T-helper 17 cell (primary cell): ENCODE measurements around the gene ZNF784. TPM values are rescaled to one million over a fixed set of nuclear protein-coding genes. Genes with fewer than 3 reads are reported as not detected.

ENCODE experiments used
- ATAC-seq: fragments of 150-1000 bp; cut with Tn5 transposase; 2 replicates; pipeline ENCODE4 v1.10.0; 2021; ENCODE audit warnings: mild to moderate bottlenecking, moderate library complexity
- DNase-seq, 3 donors: peaks; one replicate each; pipeline versions ENCODE4 v3.0.0 to v3.0.0-alpha.2; 2020 to 2021
- H3K9me3 ChIP-seq: one replicate; pipeline ENCODE4 v1.7.0; 2013; ENCODE audit warnings: low read length, mild to moderate bottlenecking; ENCODE audit not compliant: control insufficient read depth, poor library complexity, severe bottlenecking
- H3K27ac Mint-ChIP-seq: one replicate; pipeline ENCODE4 v1.8.0; 2022; ENCODE audit warnings: mild to moderate bottlenecking, moderate library complexity, mixed read lengths
- H3K27me3 Mint-ChIP-seq: one replicate; pipeline ENCODE4 v1.8.0; 2022; ENCODE audit warnings: mixed read lengths
- H3K36me3 Mint-ChIP-seq: one replicate; pipeline ENCODE4 v1.8.0; 2022; ENCODE audit warnings: low read depth, mixed read lengths
- H3K4me1 Mint-ChIP-seq: one replicate; pipeline ENCODE4 v1.8.0; 2022; ENCODE audit warnings: mild to moderate bottlenecking, mixed read lengths
- H3K4me3 Mint-ChIP-seq: one replicate; pipeline ENCODE4 v1.8.0; 2022; ENCODE audit warnings: mild to moderate bottlenecking, moderate library complexity, mixed read lengths
- total RNA-seq, 4 donors: library from RNA in 2 of 4; stranded (reverse) in 2 of 4; gene quantifications; one replicate each; pipeline ENCODE4 v1.2.3 and lab custom pipeline; 2022 to 2026

ZNF784 gene
- total RNA-seq, 2 donors from 2014 or later: 11.3 to 13.8 TPM

DNA sequence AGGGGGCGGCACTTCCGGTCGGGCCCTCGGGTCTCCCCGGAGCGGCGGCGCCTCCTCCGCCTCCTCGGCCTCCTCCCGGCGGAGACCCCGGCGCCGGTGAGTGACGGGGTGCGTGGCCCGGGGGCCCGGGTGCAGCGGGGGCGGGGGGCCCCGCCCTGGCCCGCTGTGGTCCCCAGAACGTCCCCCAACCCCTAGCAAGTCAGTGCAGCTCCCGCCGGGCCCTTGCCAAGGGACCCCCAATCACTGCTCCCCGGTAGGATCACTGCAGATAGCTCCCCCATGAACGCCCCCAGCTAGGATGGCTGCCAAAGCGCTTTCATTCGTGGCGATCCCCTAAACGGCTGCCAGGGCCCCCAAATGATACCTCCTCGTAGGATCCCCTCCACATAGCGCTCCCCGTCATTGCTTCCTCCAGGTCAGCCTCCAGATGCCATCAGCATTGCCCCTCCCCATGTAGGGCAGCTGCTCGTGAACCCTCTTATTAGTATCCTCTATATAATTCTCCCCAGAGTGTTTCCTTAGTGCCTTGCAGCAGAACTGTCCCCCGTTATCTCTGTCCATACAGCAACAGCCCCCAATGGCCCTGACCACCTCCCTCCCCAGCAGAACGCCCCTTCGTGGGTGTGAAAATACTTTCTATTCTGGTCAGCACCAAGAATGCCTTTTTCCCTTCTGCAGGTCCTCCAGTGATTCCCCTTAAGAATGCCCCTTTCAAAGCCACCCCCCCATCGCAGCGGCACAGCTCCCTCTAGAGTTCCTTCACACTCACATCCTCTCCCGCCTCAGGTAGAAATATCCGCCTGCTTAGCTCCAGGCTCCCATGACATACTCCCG is 18.5 kb downstream of the ZNF784 start, which contains the start of gene ZNF865:
TSS of gene ZNF865 (plus strand) at position 11 of the 834 bp plus-strand sequence. CDS start 7,972 bp downstream, outside the sequence.
- Mint-ChIP-seq H3K36me3 (peaks cover 10% of the 10 kb centered on the region), H3K27me3 (no peaks in the 10 kb centered on the region), H3K4me3 (peak within 1 kb of the TSS; percentile 99), H3K27ac (peak within 1 kb of the TSS; percentile 96), H3K4me1 (peaks cover 42% of the 10 kb centered on the region)
- peak; percentile 51 for ATAC-seq
- peak; percentile 50 to 57 (median 52) for DNase-seq
- no peaks in the 10 kb centered on the region for H3K9me3 ChIP-seq

DNA sequence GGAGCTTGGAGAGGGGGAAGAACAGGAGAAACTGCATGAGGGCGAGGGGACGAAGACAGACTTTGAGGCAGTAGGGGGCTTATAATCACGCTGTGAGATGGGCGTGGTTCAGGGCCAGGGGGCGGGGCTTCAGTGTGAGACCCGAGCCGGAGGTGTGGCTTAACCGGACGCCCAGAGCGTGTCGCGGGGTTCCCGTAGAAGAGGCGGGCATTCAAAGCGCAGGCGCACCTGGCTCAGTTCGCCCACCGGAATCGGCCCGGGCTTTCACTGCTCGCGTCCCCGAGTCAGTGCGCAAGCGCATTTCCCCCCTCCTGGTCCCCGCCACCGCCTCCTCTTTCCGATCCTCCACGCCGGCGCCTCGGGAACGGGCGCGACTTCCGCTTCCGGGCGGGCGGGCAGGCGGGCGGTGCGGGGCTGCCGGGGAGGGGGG is 19.1 kb downstream of the ZNF784 start:
- H3K36me3 Mint-ChIP-seq: peaks cover 10% of the 10 kb centered on the region
- peak; percentile 84 for ATAC-seq
- peaks cover 44% of the 10 kb centered on the region for H3K4me1 Mint-ChIP-seq
- no peaks in the 10 kb centered on the region for H3K27me3 Mint-ChIP-seq
- peak overlapping the region; percentile 93 for H3K4me3 Mint-ChIP-seq
- peak overlapping the region; percentile 96 for H3K27ac Mint-ChIP-seq
- peak; percentile 95 to 98 (median 98) for DNase-seq
- H3K9me3 ChIP-seq: no peaks in the 10 kb centered on the region

DNA sequence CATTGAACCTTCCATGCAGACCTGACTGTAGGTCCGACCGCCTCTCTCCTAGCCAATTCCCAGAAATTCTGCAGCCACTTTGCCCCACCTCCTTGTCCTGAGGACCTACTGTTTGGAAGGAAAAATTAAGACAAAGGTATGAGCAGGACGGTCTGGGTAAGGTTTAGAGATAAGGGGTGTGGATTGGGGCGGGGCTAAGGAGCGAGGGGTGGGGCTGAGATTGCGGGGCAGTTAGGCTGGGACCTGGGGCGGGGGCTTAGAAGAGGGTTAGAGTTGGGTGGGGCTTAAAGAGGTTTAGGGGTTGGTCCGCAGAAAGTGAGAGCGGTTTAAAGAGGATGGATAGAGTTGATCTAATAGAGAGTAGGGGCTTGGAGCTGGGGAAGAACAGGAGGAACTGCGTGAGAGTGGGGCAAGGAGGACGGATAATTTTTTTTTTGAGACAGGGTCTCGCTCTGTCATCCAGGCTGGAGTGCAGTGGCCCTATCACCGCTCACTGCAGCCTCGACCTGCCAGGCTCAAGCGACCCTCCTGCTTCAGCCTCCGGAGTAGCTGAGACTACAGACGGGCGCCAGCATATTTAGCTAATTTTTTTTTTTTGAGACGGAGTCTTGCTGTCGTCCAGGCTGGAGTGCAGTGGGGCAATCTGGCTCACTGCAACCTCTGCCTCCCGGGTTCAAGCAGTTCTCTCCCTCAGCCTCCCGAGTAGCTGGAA is 20.6 kb downstream of the ZNF784 start:
- Mint-ChIP-seq H3K4me3 (peak overlapping the region; percentile 36), H3K36me3 (peaks cover 8% of the 10 kb centered on the region), H3K27ac (no peak overlapping the region), H3K27me3 (no peaks in the 10 kb centered on the region), H3K4me1 (peaks cover 39% of the 10 kb centered on the region)
- no peaks in the 10 kb centered on the region for H3K9me3 ChIP-seq
- DNase-seq: no peak
- no peak for ATAC-seq

DNA sequence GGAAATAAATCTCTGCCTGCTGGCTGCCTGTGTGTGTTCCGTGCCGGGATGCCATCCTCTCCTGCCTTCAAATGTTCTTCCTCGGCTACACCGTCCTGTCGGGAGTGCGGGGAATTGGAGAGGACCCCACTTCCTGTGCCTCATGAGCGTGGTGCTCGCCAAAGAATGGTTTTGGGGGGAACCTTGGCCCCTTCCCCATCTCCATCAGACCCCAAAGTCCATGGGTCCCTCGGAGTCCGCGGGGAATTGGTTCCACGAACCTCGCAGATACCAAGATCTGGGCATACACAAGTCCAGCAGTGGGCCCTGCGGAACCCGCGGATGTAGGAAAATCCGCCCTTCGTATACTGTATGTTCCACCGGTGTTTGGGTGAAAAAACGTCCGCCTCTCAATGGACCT is 21.3 kb downstream of the ZNF784 start:
- Mint-ChIP-seq H3K36me3 (peaks cover 8% of the 10 kb centered on the region), H3K27ac (no peak overlapping the region), H3K27me3 (no peaks in the 10 kb centered on the region), H3K4me3 (peak overlapping the region; percentile 36), H3K4me1 (peaks cover 39% of the 10 kb centered on the region)
- no peak for ATAC-seq
- no peak for DNase-seq
- H3K9me3 ChIP-seq: no peaks in the 10 kb centered on the region

DNA sequence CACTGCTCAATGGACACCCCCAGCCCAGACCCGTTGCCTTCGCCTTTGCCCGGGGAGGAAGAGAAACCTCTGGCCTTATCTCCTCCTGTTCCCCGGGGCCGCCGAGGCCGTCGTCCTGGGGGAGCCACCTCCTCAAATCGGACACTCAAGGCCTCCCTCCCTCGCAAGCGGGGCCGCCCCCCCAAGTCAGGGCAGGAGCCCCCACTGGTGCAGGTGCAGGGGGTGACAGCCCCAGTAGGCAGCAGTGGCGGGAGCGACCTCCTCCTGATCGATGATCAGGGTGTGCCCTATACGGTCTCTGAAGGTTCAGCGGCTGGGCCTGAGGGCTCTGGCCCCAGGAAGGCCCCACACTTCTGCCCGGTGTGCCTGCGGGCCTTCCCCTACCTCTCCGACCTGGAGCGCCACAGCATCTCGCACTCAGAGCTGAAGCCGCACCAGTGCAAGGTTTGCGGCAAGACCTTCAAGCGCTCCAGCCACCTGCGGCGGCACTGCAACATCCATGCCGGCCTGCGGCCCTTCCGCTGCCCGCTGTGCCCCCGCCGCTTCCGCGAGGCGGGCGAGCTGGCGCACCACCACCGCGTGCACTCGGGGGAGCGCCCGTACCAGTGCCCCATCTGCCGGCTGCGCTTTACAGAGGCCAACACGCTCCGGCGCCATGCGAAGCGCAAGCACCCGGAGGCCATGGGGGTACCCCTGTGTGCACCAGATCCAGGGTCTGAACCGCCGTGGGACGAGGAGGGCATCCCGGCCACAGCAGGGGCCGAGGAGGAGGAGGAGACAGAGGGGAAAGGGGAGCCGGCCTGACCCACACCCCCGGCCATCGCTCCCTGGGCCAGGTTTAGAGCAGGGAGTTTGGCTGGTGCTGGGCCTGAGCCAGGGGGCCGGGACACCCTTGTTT is 22.0 kb downstream of the ZNF784 start:
- Mint-ChIP-seq H3K27ac (no peak overlapping the region), H3K4me3 (no peak overlapping the region), H3K27me3 (no peaks in the 10 kb centered on the region), H3K36me3 (peaks cover 5% of the 10 kb centered on the region), H3K4me1 (peaks cover 37% of the 10 kb centered on the region)
- H3K9me3 ChIP-seq: no peaks in the 10 kb centered on the region
- ATAC-seq (no peak), DNase-seq (no peak)

DNA sequence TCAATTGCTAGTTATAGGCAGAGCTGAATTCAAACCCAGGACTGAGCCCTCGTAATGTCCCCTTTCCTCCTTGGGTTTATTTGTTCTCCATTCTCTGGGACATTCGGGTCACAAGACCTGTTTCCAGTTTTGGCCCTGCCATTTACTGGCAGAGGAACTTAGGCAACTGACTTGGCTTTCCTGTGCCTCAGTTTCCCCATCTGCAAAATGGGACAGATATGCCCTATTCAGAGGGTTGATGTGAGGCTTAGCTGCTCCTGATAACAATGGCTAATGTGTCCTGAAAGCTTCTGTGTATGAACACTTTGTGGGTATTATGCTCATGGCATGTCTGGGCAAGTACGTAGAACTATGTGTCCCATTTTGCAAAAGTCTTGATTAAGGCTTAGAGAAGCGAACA is 23.3 kb downstream of the ZNF784 start:
- Mint-ChIP-seq H3K4me3 (peak overlapping the region; percentile 95), H3K4me1 (peaks cover 28% of the 10 kb centered on the region), H3K27me3 (no peaks in the 10 kb centered on the region), H3K27ac (peak overlapping the region; percentile 77), H3K36me3 (peaks cover 6% of the 10 kb centered on the region)
- no peak for DNase-seq
- no peak for ATAC-seq
- H3K9me3 ChIP-seq: no peaks in the 10 kb centered on the region

DNA sequence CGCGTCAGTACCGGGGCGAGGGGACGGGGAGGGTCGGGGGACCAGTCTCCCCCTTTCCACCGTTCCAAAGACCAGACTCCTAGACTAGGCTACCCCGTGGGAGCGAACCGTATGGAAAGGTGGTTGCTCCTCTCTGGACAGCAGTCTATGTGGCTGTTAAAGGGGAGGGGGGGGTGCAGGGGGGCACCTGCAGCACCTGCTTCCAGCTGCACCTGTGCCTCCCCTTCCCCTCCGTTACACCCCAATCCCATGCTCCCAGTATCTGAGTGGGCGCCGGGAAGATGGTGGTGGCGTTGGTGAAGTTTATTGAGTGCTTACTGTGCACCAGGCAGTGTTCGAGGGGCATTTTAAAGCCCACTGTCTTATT is 23.7 kb downstream of the ZNF784 start:
- H3K27ac Mint-ChIP-seq: peak overlapping the region; percentile 77
- H3K27me3 Mint-ChIP-seq: no peaks in the 10 kb centered on the region
- H3K4me1 Mint-ChIP-seq: peaks cover 24% of the 10 kb centered on the region
- H3K4me3 Mint-ChIP-seq: peak overlapping the region; percentile 95
- no peaks in the 10 kb centered on the region for H3K9me3 ChIP-seq
- ATAC-seq (no peak), DNase-seq (no peak)
- peaks cover 5% of the 10 kb centered on the region for H3K36me3 Mint-ChIP-seq

DNA sequence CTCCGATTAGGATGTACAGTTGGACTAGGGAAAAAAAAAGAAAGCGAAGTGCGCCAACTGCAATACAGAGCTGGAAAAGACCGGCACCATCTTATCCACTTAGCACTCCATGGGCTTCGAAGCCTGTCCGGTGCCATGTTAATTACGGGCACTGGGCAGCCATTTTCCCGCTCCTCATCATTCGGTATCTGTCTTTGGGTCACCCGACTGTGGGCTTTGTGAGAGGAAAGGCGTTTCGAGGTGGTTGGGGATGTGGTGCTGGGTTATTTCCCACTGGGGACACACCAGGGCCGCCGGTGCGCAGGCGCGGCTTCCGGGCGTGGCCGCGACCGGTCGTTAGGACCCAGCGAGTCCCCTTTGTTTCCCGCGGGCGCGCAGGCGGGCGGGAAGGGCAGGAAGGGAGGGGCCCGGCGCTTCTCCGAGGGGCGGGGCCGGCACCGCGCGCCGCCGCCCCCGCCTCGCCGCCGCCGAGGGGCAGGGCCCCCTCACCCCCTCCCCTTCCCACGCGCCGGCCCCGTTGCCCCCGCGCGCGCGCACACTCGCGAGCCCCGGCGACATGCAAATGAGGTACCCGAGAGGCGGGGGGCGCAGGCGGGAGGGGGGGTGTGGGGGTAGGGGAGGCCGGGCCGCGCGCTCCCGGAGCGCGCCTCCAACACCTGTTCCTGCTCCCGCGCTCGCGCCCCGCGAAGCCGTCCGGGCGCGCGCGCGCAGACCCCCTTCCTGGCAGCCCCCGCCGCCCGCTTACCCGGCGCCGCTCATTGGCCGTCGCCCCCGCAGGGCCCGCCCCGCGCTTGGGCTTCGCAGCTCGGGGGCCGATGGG is 24.3 kb downstream of the ZNF784 start, which contains the start of gene ZNF524:
TSS of gene ZNF524 (plus strand) at position 447 of the 820 bp plus-strand sequence. CDS start 1,825 bp downstream, outside the sequence.
- Mint-ChIP-seq H3K4me1 (peaks cover 24% of the 10 kb centered on the region), H3K36me3 (peaks cover 6% of the 10 kb centered on the region), H3K27ac (peak within 1 kb of the TSS; percentile 95), H3K4me3 (peak within 1 kb of the TSS; percentile 95), H3K27me3 (no peaks in the 10 kb centered on the region)
- DNase-seq: peak; percentile 71 to 83 (median 81)
- ATAC-seq: peak; percentile 71
- no peaks in the 10 kb centered on the region for H3K9me3 ChIP-seq

DNA sequence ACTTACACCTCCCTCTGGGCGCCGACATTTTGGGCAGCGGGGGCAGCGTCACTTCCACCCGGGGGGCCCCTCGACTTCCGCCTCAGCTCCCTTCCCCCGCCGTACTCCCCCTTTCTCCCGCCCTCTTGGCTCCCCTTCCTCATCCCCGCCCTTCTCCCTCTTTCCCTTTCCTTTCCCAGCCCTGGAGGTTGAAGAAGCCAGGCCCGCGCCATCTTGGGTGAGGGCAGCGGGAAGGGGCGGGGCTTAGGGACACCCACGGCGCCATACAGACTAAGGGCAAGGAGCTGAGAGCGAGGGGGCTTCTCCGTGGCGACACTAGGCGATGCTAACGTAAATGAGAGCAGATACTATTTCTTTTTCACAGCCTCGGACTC is 24.9 kb downstream of the ZNF784 start, which contains the start of gene FIZ1:
TSS of gene FIZ1 (minus strand) at position 50 of the 374 bp plus-strand sequence. CDS start 1,652 bp downstream, outside the sequence.
- DNase-seq (peak; percentile 90 to 94 (median 91)), ATAC-seq (peak; percentile 80)
- no peaks in the 10 kb centered on the region for H3K9me3 ChIP-seq
- Mint-ChIP-seq H3K27ac (peak within 1 kb of the TSS; percentile 95), H3K4me3 (peak within 1 kb of the TSS; percentile 95), H3K4me1 (peaks cover 20% of the 10 kb centered on the region), H3K27me3 (no peaks in the 10 kb centered on the region), H3K36me3 (peaks cover 8% of the 10 kb centered on the region)

DNA sequence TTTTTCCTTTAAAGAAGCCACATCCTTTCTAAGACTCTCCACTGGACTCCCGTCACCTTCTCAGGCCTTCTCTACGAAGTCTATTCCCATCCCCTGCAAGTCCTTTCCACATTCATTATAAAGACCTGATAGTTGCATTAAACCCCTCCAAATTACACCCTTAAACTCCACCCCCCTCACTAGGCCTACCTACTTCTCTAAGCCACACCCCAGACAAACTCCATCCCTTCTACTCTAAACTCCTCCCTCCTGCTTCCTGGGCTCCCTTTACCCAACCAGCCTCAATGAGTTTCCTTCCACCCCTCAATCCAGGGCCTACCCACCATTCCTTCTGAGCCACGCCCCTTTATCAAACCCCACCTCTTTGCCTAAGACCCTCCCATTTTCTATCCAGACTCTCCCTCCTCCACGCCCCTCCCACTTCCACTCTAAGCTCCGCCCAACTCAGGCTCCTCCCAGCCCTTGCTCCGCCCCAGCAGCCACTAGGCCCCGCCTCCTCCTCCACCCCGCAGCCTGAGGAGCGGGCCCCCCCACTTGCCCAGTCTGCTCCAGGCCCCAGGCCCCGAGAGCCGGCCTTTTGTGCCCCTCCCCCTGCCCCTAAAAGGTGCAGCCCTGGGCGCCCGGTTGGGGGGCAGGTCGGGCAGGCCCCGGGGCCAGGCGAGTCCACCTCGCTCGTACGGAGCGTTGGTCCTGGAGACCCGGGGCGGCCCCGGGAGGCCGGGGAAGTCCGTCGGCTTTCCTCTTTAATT is 25.5 kb downstream of the ZNF784 start:
- Mint-ChIP-seq H3K4me1 (peaks cover 17% of the 10 kb centered on the region), H3K4me3 (peak overlapping the region; percentile 95), H3K36me3 (peaks cover 8% of the 10 kb centered on the region), H3K27ac (peak overlapping the region; percentile 95), H3K27me3 (no peaks in the 10 kb centered on the region)
- H3K9me3 ChIP-seq: no peaks in the 10 kb centered on the region
- ATAC-seq (peak; percentile 76), DNase-seq (peak; percentile 83 to 94 (median 90))

DNA sequence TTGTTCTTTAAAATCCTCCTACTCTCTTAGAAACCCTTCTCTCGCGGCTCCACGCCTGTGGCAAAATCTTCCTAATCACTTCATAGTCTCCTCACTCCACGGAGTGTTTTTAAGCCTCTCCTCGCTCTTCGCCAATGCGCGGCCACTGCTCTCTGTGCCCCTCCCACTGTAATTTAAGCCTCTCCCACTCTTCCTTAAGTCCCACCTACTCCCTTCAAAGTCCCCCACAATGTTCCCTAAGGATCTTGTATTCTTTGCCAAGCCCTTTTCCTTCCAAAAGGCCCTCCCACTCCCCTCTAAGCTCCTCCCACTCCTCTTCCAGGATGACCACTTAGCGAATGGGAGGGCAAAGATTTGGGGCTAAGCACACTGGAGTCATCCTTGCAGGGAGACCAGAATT is 26.3 kb downstream of the ZNF784 start:
- Mint-ChIP-seq H3K4me1 (peaks cover 17% of the 10 kb centered on the region), H3K27me3 (no peaks in the 10 kb centered on the region), H3K27ac (no peak overlapping the region), H3K36me3 (peaks cover 8% of the 10 kb centered on the region), H3K4me3 (no peak overlapping the region)
- H3K9me3 ChIP-seq: no peaks in the 10 kb centered on the region
- DNase-seq: no peak
- ATAC-seq: no peak
